WTC11 (cell line): ENCODE measurements around the gene MACROD2. TPM values are rescaled to one million over a fixed set of nuclear protein-coding genes. Genes with fewer than 3 reads are reported as not detected.

Source experiments
- ATAC-seq: fragments of 200-7000 bp; cut with Tn5 transposase; 2 replicates; pipeline ENCODE4 v1.10.0; 2021; ENCODE audit warnings: mild to moderate bottlenecking, moderate library complexity
- CTCF ChIA-PET: fragments of 300-600 bp; sonication (Branson Sonifier 250); formaldehyde crosslinking; loops from one replicate; lab custom pipeline; 2021; ENCODE audit warnings: antibody characterized with exemption; lab: Charles Lee
- POLR2A ChIA-PET: fragments of 350-600 bp; sonication (Branson Sonifier 250); formaldehyde crosslinking; loops from one replicate; lab custom pipeline; 2021; ENCODE audit warnings: antibody characterized with exemption; lab: Charles Lee
- DNase-seq: peaks from one replicate; pipeline ENCODE4 v3.0.0; 2021; ENCODE audit warnings: low spot score
- H3K27ac Mint-ChIP-seq: 2 replicates; pipeline ENCODE4 v1.8.0; 2021; ENCODE audit warnings: mixed read lengths
- H3K27me3 Mint-ChIP-seq: 2 replicates; pipeline ENCODE4 v1.8.0; 2021; ENCODE audit warnings: low read depth, mild to moderate bottlenecking, moderate library complexity, mixed read lengths
- H3K36me3 Mint-ChIP-seq: 2 replicates; pipeline ENCODE4 v1.8.0; 2021; ENCODE audit warnings: mixed read lengths
- H3K4me1 Mint-ChIP-seq: 2 replicates; pipeline ENCODE4 v1.8.0; 2022; ENCODE audit warnings: mixed read lengths
- H3K4me3 Mint-ChIP-seq: 2 replicates; pipeline ENCODE4 v1.8.0; 2021; ENCODE audit warnings: mild to moderate bottlenecking, moderate library complexity, mixed read lengths
- H3K9me3 Mint-ChIP-seq: 2 replicates; pipeline ENCODE4 v1.8.0; 2021; ENCODE audit warnings: mixed read lengths
- AR ChIP-seq: fragments of 250-450 bp; sonication (Bioruptor Pico); IDR thresholded peaks from 2 replicates; pipeline ENCODE4 v1.9.0; 2021; ENCODE audit warnings: mild to moderate bottlenecking
- CBFB ChIP-seq: sonication (generic); formaldehyde crosslinking; IDR thresholded peaks from 2 replicates; pipeline ENCODE4 v1.8.1; 2022; ENCODE audit warnings: mild to moderate bottlenecking, low read depth, missing genetic modification reagents
- CREM ChIP-seq: sonication (generic); formaldehyde crosslinking; IDR thresholded peaks from 2 replicates; pipeline ENCODE4 v1.8.1; 2022; ENCODE audit warnings: mild to moderate bottlenecking, missing genetic modification reagents, moderate library complexity
- E2F5 ChIP-seq: sonication (generic); formaldehyde crosslinking; IDR thresholded peaks from 2 replicates; pipeline ENCODE4 v1.8.1; 2022; ENCODE audit warnings: mild to moderate bottlenecking, moderate library complexity, missing genetic modification reagents
- ESRRA ChIP-seq: sonication (generic); formaldehyde crosslinking; IDR thresholded peaks from 2 replicates; pipeline ENCODE4 v1.8.1; 2022; ENCODE audit warnings: mild to moderate bottlenecking, missing genetic modification reagents, borderline replicate concordance
- ETV6 ChIP-seq: sonication (generic); formaldehyde crosslinking; IDR thresholded peaks from 2 replicates; pipeline ENCODE4 v1.8.1; 2022; ENCODE audit warnings: mild to moderate bottlenecking, missing genetic modification reagents
- JUN ChIP-seq: sonication (generic); formaldehyde crosslinking; IDR thresholded peaks from 2 replicates; pipeline ENCODE4 v1.8.0; 2023; ENCODE audit warnings: mild to moderate bottlenecking, missing genetic modification reagents
- NFATC4 ChIP-seq: fragments of 250-450 bp; sonication (Bioruptor Pico); IDR thresholded peaks from 2 replicates; pipeline ENCODE4 v1.9.0; 2021; ENCODE audit warnings: mild to moderate bottlenecking
- NFYB ChIP-seq: sonication (generic); formaldehyde crosslinking; conservative IDR thresholded peaks from 2 replicates; pipeline ENCODE4 v1.8.0; 2022; ENCODE audit warnings: low read depth, missing genetic modification reagents
- NR1H2 ChIP-seq: sonication (generic); formaldehyde crosslinking; IDR thresholded peaks from 2 replicates; pipeline ENCODE4 v1.9.0; 2021; ENCODE audit warnings: mild to moderate bottlenecking, moderate library complexity, missing genetic modification reagents
- NR3C1 ChIP-seq: sonication (generic); formaldehyde crosslinking; conservative IDR thresholded peaks from 2 replicates; pipeline ENCODE4 v1.8.1; 2023; ENCODE audit warnings: low read depth, mild to moderate bottlenecking, missing genetic modification reagents
- PREB ChIP-seq: sonication (generic); formaldehyde crosslinking; IDR thresholded peaks from 2 replicates; pipeline ENCODE4 v1.8.1; 2022; ENCODE audit warnings: mild to moderate bottlenecking, missing genetic modification reagents, moderate library complexity, borderline replicate concordance
- RORB ChIP-seq: fragments of 250-450 bp; sonication (Bioruptor Pico); IDR thresholded peaks from 2 replicates; pipeline ENCODE4 v1.9.0; 2021; ENCODE audit warnings: mild to moderate bottlenecking
- SOX15 ChIP-seq: fragments of 250-450 bp; sonication (Bioruptor Pico); IDR thresholded peaks from 2 replicates; pipeline ENCODE4 v1.9.0; 2021; ENCODE audit warnings: mild to moderate bottlenecking
- TEAD4 ChIP-seq: sonication (generic); formaldehyde crosslinking; IDR thresholded peaks from 2 replicates; pipeline ENCODE4 v1.8.0; 2022; ENCODE audit warnings: mild to moderate bottlenecking, missing genetic modification reagents
- ZMAT4 ChIP-seq: fragments of 250-450 bp; sonication (Bioruptor Pico); IDR thresholded peaks from 2 replicates; pipeline ENCODE4 v1.9.0; 2021; ENCODE audit warnings: mild to moderate bottlenecking
- ZNF138 ChIP-seq: sonication (generic); formaldehyde crosslinking; conservative IDR thresholded peaks from 2 replicates; pipeline ENCODE4 v1.8.1; 2022; ENCODE audit warnings: mild to moderate bottlenecking, moderate library complexity, missing genetic modification reagents
- ZNF219 ChIP-seq: sonication (generic); formaldehyde crosslinking; IDR thresholded peaks from 2 replicates; pipeline ENCODE4 v1.8.0; 2023; ENCODE audit warnings: missing genetic modification reagents, mild to moderate bottlenecking, borderline replicate concordance
- ZNF232 ChIP-seq: sonication (generic); formaldehyde crosslinking; IDR thresholded peaks from 2 replicates; pipeline ENCODE4 v1.8.0; 2022; ENCODE audit warnings: mild to moderate bottlenecking, missing genetic modification reagents
- ZNF317 ChIP-seq: sonication (generic); formaldehyde crosslinking; IDR thresholded peaks from 2 replicates; pipeline ENCODE4 v1.8.1; 2023; ENCODE audit warnings: low read depth, mild to moderate bottlenecking, moderate library complexity, missing genetic modification reagents, borderline replicate concordance
- ZNF396 ChIP-seq: fragments of 250-450 bp; sonication (Bioruptor Pico); IDR thresholded peaks from 2 replicates; pipeline ENCODE4 v1.8.0; 2021; ENCODE audit warnings: mild to moderate bottlenecking, moderate library complexity, borderline replicate concordance
- ZNF425 ChIP-seq: fragments of 250-450 bp; sonication (Bioruptor Pico); conservative IDR thresholded peaks from 2 replicates; pipeline ENCODE4 v1.9.0; 2021; ENCODE audit warnings: mild to moderate bottlenecking
- ZNF512 ChIP-seq: sonication (generic); formaldehyde crosslinking; IDR thresholded peaks from 2 replicates; pipeline ENCODE4 v1.8.1; 2022; ENCODE audit warnings: missing genetic modification reagents, borderline replicate concordance
- total RNA-seq: library from RNA; stranded (reverse); gene quantifications from 3 replicates; pipeline ENCODE4 v1.2.3, GENCODE V29; 2021

MACROD2 gene
- total RNA-seq, 1 experiment from 2014 or later = 4.1 TPM

GRCh38 chr20:14914633-14915032, 919.3 kb downstream of the MACROD2 start:
- TF ChIP-seq ESRRA (CRISPR knock-in tag) (no peak), ZNF317 (no peak), ZNF138 (CRISPR knock-in tag) (no peak), ZNF425 (CRISPR knock-in tag) (no peak), ZNF396 (no peak), NR1H2 (no peak), ZMAT4 (CRISPR knock-in tag) (no peak), ZNF232 (no peak), AR (CRISPR knock-in tag) (no peak), JUN (CRISPR knock-in tag) (no peak), RORB (CRISPR knock-in tag) (no peak), NR3C1 (CRISPR knock-in tag) (no peak), TEAD4 (CRISPR knock-in tag) (no peak)
- DNase-seq (no peak), ATAC-seq (no peak)
- Mint-ChIP-seq H3K36me3 (no peaks in the 10 kb centered on the region), H3K27ac (no peak overlapping the region), H3K27me3 (no peaks in the 10 kb centered on the region; the same call in 1 of the 2 replicates), H3K4me3 (no peak overlapping the region), H3K9me3 (peaks cover 5% of the 10 kb centered on the region), H3K4me1 (peaks cover 43% of the 10 kb centered on the region)
- POLR2A ChIA-PET = interaction anchor here (1.2 kb wide), 1 partner anchor 12 kb away, joined by 3 read pairs; no protein-coding TSS in a partner anchor
- CTCF ChIA-PET = no interaction called here

- H3K27ac Mint-ChIP-seq = no peak overlapping the region
- peaks cover 50% of the 10 kb centered on the region for H3K4me1 Mint-ChIP-seq
- ChIA-PET CTCF (interaction anchor here (1.2 kb wide), 1 partner anchor 32 kb away, joined by 3 read pairs; no protein-coding TSS in a partner anchor), POLR2A (interaction anchor here (1.2 kb wide), 1 partner anchor 11 kb away, joined by 3 read pairs; no protein-coding TSS in a partner anchor)
- DNase-seq (no peak), ATAC-seq (no peak)
- no peaks in the 10 kb centered on the region for H3K36me3 Mint-ChIP-seq
- no peak overlapping the region for H3K4me3 Mint-ChIP-seq
- peaks cover 5% of the 10 kb centered on the region for H3K9me3 Mint-ChIP-seq
- no peaks in the 10 kb centered on the region; the same call in 1 of the 2 replicates for H3K27me3 Mint-ChIP-seq
- TF ChIP-seq ETV6 (CRISPR knock-in tag) (no peak), ZNF317 (no peak), SOX15 (CRISPR knock-in tag) (no peak), NFATC4 (CRISPR knock-in tag) (no peak), NFYB (CRISPR knock-in tag) (no peak)
Observed at GRCh38 chr20:14915356-14915755, 920.0 kb downstream of the MACROD2 start.

- DNase-seq (no peak), ATAC-seq (no peak)
- H3K27ac Mint-ChIP-seq = no peak overlapping the region
- no peak overlapping the region for H3K4me3 Mint-ChIP-seq
- no peaks in the 10 kb centered on the region for H3K27me3 Mint-ChIP-seq
- H3K4me1 Mint-ChIP-seq = peaks cover 61% of the 10 kb centered on the region
- ChIA-PET CTCF (interaction anchor here (1.2 kb wide), 1 partner anchor 31 kb away, joined by 3 read pairs; no protein-coding TSS in a partner anchor), POLR2A (no interaction called here)
- H3K9me3 Mint-ChIP-seq = peaks cover 5% of the 10 kb centered on the region
- H3K36me3 Mint-ChIP-seq = no peaks in the 10 kb centered on the region
- TF ChIP-seq ZNF219 (CRISPR knock-in tag) (no peak), ZNF396 (no peak), E2F5 (CRISPR knock-in tag) (no peak), PREB (CRISPR knock-in tag) (no peak), ZNF512 (CRISPR knock-in tag) (no peak), CREM (no peak), ZMAT4 (CRISPR knock-in tag) (no peak), RORB (CRISPR knock-in tag) (no peak), CBFB (CRISPR knock-in tag) (no peak)
Observed at GRCh38 chr20:14916360-14916920, 921.1 kb downstream of the MACROD2 start.
